ENCODE data around the gene SRD5A3. TPM values are rescaled to one million over a fixed set of nuclear protein-coding genes. Genes with fewer than 3 reads are reported as not detected.
"Not testable (repeated sequence)": the region's sequence is repeated elsewhere in the genome, so short reads cannot be mapped to it uniquely, and the experiment has no call there.

Gene SRD5A3
- total RNA-seq, 1 donor from 2014 or later, result 5.0 TPM

DNA sequence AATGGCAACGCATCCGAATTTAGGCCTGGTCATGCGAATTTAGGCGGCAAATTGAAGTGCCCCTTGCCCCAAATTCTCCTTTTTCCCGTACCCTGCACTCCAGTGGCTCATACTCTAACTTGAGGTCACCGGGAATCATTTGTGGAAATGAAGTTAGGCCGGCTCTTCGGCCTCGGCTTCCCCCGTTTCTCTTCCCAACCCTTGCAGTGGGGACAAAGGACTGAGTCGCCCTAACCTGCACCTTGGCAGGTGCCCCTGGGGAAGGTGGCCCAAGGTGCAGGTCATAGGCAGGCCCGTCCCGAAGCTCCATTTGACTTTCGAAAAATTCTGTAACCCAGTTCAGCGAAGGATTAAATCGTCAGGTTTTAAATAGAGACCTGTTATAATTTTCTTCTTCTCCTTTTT, 811 bp downstream of the SRD5A3 start:
- DNase-seq, result no peak

DNA sequence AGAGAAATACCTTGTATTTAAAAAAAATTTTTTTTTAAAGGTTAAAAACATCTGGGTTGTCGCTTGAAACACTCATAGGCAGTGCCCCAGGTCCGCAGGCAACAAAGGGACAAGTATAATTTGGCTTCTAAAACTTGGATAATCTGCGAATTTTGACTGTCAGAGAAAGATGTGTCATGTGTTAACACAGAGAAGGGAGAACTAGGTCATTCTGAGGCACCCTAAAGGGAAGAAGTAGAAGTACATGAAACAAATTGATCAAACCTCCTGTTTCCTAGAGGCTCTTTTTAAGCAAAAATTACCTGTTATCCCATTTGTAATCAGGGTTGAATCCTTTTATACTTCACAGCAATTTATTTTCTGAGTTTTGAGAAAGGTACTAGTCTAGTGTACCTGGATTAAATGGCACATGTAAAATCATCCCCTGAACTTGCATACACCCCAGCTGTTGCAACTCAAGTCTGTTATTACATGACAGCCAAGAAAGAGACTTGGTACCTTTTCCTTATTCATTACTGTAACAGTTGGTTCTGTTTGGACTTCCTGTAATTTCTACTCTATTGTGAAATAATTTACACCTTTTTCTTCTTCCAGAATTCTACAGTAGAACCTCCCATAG, 1.7 kb downstream of the SRD5A3 start:
- no peak for DNase-seq

DNA sequence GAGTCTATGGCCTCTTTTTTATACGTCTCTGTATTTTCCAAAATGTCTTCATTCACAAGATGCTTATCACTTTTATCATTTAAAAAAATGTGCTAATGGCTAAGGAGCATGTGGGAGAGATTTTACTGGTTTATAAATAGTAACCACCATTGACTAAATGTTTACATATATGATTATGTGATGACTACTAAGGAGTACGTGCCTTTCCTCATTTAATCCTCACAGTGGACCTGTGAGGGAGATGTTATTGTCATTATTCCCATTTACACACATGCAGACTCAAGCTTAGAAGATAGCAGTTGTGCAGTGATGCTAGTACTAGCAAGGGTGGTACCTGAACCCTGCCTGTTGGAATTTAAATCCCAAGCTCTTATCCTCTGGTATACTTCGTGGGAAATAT, 2.4 kb downstream of the SRD5A3 start:
- no peak for DNase-seq

GRCh38 chr4:55350870-55351269, 4.8 kb downstream of the SRD5A3 start:
- DNase-seq, result not testable (repeated sequence)

GRCh38 chr4:55351824-55352223, 5.8 kb downstream of the SRD5A3 start:
- no peak for DNase-seq

GRCh38 chr4:55352726-55353125, 6.7 kb downstream of the SRD5A3 start:
- DNase-seq, result no peak

DNA sequence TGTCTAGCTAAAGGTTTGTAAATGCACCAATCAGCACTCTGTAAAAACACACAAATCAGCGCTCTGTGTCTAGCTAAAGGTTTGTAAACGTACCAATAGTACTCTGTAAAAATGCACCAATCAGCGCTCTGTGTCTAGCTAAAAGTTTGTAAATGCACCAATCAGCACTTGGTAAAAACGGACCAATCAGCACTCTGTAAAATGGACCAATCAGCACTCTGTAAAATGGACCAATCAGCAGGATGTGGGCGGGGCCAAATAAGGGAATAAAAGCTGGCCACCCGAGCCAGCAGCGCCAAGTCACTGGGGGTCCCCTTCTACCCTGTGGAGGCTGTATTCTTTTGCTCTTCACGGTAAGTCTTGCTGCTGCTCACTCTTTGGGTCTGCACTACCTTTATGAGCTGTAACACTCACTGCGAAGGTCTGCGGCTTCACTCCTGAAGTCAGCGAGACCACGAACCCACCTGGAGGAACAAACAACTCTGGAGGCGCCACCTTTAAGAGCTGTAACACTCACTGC, 7.2 kb downstream of the SRD5A3 start:
- not testable (repeated sequence) for DNase-seq

DNA sequence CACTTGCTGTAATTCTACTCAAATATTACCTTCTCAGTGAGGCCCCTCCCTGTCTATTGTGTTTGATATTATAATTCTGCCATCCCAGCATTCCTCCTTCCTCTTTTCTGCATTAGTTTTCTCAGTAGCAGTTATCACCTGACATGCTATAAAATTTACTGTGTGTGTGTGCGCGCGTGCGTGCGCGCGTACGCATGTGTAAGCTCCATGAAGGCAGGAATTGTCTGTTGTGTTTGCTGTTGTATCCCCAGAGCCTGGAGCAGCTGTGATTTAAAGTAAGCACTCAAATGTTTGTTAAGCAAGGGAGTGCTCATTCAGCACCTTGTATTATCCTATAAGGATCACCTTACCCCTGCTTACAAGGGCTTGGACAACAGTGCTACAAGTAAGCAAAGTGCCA, 8.6 kb downstream of the SRD5A3 start:
- DNase-seq, result no peak

DNA sequence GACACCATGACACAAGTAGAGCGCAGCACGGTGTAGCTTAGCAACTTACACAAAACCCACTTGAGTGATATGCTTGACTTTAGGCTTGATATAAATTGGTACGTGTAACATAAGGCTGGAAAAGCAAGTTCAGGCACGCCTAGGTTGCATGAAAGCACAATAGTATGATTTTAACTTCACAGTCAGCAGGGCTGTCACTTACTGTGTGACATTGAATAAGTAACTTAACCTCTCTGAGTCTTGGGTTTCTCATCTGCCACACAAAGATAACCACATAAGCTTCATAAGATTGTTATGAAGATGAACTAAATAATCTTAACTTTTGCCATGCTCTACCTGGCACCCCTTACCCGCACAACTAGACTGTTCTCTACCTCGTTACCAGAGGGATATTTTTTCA, 9.5 kb downstream of the SRD5A3 start:
- no peak for DNase-seq

DNA sequence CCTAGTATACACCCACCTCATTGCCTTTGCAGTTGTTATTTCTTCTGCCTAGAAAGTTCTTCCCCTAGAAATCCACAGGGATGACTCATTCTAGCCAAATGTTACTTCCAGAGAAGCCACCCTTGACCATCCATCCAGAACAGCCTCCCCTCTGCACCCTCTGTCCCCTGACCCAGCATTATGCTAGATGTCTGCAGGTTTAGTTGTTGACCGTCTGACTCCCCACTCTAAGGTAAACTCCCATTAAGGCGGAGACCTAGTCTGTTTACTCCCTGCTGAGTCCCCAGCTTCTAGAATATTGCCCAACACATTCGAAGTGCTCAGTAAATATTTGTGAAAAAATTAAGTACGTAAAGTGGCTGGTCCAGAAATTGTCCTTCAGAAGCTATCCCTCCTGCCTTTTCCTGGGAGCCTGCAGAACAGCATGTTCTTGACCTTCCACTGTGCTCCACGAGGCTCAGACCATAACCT, 11.0 kb downstream of the SRD5A3 start:
- no peak for DNase-seq

DNA sequence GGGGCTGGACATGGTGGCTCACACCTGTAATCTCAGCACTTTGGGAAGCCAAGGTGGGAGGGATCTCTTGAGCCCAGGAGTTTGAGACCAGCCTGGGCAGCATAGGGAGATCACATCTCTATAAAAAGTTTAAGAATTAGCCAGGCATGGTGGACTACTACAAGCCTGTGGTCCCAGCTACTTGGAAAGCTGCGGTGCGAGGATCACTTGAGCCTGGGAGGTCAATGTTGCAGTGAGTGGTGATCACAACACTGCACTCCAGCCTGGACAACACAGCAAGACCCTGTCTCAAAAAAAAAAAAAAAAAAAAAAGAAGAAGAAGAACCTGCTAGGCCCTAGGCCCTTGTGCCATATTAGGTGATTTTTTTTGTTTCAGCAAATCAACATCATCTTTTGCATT, 12.2 kb downstream of the SRD5A3 start:
- no peak for DNase-seq

DNA sequence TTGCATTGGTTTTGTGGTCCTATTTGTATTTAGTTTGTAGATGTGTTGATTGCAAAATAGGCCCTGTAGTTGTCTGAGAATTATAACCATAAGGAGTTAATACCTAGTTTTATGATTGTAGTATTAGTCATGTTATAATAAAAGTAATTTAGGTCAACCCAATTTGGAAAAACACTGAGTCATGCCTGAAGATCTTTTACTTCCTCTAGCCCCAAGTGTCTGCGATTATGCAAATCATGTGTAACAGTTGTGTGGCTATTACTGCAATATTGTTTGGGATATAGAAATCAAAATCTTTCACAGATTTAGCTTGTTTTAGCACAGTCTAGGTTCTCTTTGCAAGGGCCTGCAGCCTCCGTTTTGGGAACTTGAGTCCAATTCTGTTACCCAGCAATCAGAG, 12.6 kb downstream of the SRD5A3 start:
- no peak for DNase-seq

- no peak for DNase-seq
Observed at GRCh38 chr4:55359397-55359916, 13.4 kb downstream of the SRD5A3 start.

GRCh38 chr4:55362938-55363337, 16.9 kb downstream of the SRD5A3 start:
- not testable (repeated sequence) for DNase-seq

DNA sequence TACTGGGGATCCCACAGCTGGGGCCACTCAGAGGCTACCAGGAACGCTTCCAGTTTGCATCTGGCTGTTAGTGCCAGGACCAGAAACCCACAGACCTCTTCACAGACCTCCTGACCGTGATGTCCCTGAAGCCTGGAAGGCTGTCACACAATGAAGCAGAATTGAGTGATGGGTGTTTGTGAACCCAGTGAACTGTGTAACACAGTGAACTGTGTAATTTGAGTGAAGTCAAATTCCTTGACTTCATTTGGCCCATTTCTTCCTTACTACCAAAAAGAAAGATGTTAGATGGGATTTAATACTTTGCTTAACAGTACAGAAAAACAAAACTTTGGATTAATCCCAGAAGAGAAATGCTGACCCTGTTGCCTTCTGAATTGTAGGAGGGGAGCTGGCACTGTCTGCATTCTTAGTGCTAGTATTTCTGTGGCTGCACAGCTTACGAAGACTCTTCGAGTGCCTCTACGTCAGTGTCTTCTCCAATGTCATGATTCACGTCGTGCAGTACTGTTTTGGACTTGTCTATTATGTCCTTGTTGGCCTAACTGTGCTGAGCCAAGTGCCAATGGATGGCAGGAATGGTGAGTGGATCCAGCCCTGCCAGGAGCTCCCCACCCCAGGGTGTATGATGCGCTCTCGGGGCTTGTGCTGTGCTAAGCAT, 17.8 kb downstream of the SRD5A3 start:
- DNase-seq, result no peak

DNA sequence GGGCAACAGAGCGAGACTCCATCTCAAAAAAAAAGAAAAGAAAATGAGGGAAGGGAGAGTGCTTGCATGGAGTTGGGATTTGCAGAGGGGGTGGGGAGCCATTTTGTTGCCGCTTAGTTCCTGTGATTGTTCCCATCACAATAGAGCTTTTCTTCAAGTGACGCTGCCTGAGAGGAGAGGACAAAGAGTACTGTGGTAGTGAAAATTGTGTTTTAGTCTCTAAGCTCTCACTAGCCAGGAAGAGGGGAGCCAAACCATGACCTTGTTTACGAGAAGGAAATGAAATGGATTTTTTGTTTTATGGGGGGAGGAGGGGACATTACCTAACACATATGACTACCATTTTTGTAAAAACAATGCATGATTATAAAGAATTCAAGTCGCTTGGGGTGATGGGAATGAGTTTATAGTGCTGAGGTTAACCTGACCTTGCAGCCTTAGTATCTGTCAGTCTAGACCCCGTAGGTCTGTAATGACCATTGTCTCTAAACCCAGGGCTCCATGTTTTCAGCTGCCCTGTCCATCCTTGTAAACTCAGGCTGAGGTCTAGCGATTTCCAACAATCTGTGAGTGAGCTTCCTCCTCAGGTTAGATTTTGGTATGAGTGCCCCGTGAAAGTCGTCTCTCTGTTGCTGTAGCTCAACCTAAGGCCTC, 18.8 kb downstream of the SRD5A3 start:
- no peak for DNase-seq

GRCh38 chr4:55365345-55365728, 19.3 kb downstream of the SRD5A3 start:
- no peak for DNase-seq

DNA sequence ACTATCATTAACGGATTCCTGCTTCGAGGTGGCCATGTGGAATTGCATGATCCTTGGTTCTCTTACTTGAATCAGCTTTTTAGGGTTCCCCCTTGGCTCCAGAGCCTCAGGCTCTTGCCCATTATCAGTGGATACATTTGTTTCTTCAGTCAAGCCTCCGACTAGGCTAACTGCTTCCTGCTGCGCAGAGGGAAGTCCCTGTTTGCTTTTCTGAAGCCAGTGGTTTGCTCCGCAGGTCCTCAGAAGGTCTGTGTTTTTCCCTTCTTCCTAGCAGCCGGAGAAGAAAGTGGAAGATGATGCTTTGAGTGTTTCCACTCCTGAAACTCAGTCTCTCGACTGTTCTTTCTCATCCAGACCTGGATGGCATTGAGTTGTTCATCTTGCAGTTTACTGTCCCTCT, 20.6 kb downstream of the SRD5A3 start:
- DNase-seq, result no peak

DNA sequence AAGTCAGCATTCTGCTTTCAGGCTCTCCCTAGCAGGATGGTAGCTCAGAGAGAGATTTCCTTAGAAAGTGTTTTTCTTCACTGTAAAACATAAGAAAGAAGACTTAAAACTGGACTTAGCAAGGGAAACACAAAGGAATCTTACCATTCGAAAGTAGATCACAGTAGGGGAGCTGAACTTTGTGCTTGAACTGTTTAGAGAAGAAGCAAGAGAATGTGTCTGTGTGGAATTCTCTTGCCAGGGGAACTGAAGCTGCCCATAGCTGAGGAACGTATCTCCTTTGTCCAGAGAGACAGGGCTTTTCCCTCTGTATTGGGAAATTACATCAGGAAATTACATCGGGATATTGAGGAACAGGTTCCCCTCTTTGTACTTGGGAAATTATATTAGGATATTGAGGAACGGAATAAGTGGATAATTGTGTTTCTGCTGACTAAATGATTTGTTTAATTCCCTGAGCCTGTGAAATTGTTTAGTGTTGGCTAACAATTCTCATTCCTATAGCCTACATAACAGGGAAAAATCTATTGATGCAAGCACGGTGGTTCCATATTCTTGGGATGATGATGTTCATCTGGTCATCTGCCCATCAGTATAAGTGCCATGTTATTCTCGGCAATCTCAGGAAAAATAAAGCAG, 21.2 kb downstream of the SRD5A3 start:
- no peak for DNase-seq

GRCh38 chr4:55369968-55370367, 23.9 kb downstream of the SRD5A3 start:
- DNase-seq, result no peak

DNA sequence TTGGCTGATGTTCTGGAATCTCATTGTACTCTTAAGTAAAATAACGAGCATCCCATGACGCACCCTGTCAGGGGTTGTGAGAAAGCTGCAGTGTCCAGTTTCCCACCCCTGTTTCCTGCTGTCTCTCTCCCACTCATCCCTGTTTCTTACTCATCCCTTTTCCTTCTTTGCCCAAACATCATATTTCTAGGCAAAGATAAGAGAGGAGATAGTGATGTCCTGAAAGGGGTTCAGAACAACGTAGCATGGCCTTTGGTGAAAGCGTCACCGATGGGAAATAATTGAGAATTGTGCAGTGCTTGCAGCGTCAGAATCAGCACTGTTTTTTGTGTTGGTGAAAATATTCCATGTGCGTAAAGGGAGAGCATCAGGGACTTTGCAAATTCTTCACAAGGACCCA, 26.2 kb downstream of the SRD5A3 start:
- DNase-seq, result no peak

GRCh38 chr4:55373461-55373860, 27.4 kb downstream of the SRD5A3 start:
- no peak for DNase-seq

DNA sequence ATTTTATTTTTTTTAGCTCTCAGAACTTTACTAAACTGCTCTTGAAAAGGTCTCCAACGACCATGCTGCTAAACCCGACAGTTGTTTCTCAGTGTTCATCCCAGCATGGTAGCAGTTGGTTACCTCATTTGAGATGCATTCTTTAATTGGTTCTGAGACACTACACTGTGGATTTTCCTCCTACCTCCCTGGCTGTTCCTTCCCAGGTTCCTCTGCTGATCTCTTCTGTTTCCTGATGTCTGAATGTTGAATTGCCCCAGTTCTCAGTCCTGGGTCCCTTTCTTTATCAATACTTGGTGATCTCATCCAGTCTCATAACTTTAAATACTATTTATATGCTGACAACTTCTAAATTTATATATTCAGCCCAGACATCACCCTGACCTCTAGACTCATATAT, 30.7 kb downstream of the SRD5A3 start:
- DNase-seq, result no peak
